HepG2 (cell line): ENCODE data around the gene CAPN11. TPM values are rescaled to one million over a fixed set of nuclear protein-coding genes. Genes with fewer than 3 reads are reported as not detected.

Experiments
- ATF7-NPFF ChIP-seq: sonication (generic); formaldehyde crosslinking; IDR thresholded peaks from 2 replicates; pipeline ENCODE4 v1.8.1; 2023; ENCODE audit warnings: mild to moderate bottlenecking, low read depth, missing genetic modification reagents, moderate library complexity
- FOSL2 ChIP-seq: sonication (generic); formaldehyde crosslinking; IDR thresholded peaks from 2 replicates; pipeline ENCODE4 v1.4.0; 2020; ENCODE audit warnings: missing genetic modification reagents
- FOXC1 ChIP-seq: sonication (generic); formaldehyde crosslinking; IDR thresholded peaks from 2 replicates; pipeline ENCODE4 v1.8.0; 2022; ENCODE audit warnings: mild to moderate bottlenecking, missing genetic modification reagents, borderline replicate concordance
- GABPB1 ChIP-seq: IDR thresholded peaks from 2 replicates; pipeline ENCODE4 v1.6.1; 2016; ENCODE audit warnings: mild to moderate bottlenecking, missing genetic modification reagents, moderate library complexity, missing compliant biosample characterization
- HOXA5 ChIP-seq: sonication (generic); formaldehyde crosslinking; IDR thresholded peaks from 2 replicates; pipeline ENCODE4 v1.4.0; 2020; ENCODE audit warnings: missing genetic modification reagents
- MTERF4 ChIP-seq: sonication (generic); formaldehyde crosslinking; IDR thresholded peaks from 2 replicates; pipeline ENCODE4 v1.8.0; 2023; ENCODE audit warnings: mild to moderate bottlenecking, missing genetic modification reagents
- NFYB ChIP-seq: sonication (generic); formaldehyde crosslinking; IDR thresholded peaks from 2 replicates; pipeline ENCODE4 v1.4.0; 2020; ENCODE audit warnings: missing genetic modification reagents
- RCOR2 ChIP-seq: IDR thresholded peaks from 2 replicates; pipeline ENCODE4 v1.6.1; 2016; ENCODE audit warnings: missing biosample characterization, missing genetic modification reagents
- RNF2 ChIP-seq: fragments of 450-650 bp; conservative IDR thresholded peaks from 2 replicates; pipeline ENCODE4 v1.6.1; 2016; ENCODE audit warnings: low read depth
- SALL1 ChIP-seq: sonication (generic); formaldehyde crosslinking; IDR thresholded peaks from 2 replicates; pipeline ENCODE4 v1.8.0; 2022; ENCODE audit warnings: mild to moderate bottlenecking, missing genetic modification reagents
- TEAD3 ChIP-seq: optimal IDR thresholded peaks from 2 replicates; pipeline ENCODE3; 2016; ENCODE audit warnings: borderline replicate concordance
- TFDP2 ChIP-seq: sonication (generic); formaldehyde crosslinking; IDR thresholded peaks from 2 replicates; pipeline ENCODE4 v1.4.0; 2020; ENCODE audit warnings: missing genetic modification reagents
- ZBTB38 ChIP-seq: sonication (generic); formaldehyde crosslinking; IDR thresholded peaks from 2 replicates; pipeline ENCODE4 v1.5.1; 2020; ENCODE audit warnings: mild to moderate bottlenecking, missing genetic modification reagents
- ZFP90 ChIP-seq: sonication (generic); formaldehyde crosslinking; IDR thresholded peaks from 2 replicates; pipeline ENCODE4 v1.8.0; 2022; ENCODE audit warnings: missing genetic modification reagents, mild to moderate bottlenecking, inconsistent platforms, borderline replicate concordance
- ZFP91 ChIP-seq: sonication (generic); formaldehyde crosslinking; IDR thresholded peaks from 2 replicates; pipeline ENCODE4 v1.9.0; 2022; ENCODE audit warnings: missing genetic modification reagents, mild to moderate bottlenecking, borderline replicate concordance
- ZMAT3 ChIP-seq: sonication (generic); formaldehyde crosslinking; conservative IDR thresholded peaks from 2 replicates; pipeline ENCODE4 v1.7.0; 2021; ENCODE audit warnings: missing genetic modification reagents
- ZNF121 ChIP-seq: sonication (generic); formaldehyde crosslinking; IDR thresholded peaks from 2 replicates; pipeline ENCODE4 v1.5.0; 2020; ENCODE audit warnings: mild to moderate bottlenecking, missing genetic modification reagents
- ZNF253 ChIP-seq: sonication (generic); formaldehyde crosslinking; IDR thresholded peaks from 2 replicates; pipeline ENCODE4 v1.8.0; 2022; ENCODE audit warnings: mild to moderate bottlenecking, missing genetic modification reagents, borderline replicate concordance
- ZNF292 ChIP-seq: sonication (generic); formaldehyde crosslinking; IDR thresholded peaks from 2 replicates; pipeline ENCODE4 v1.8.1; 2022; ENCODE audit warnings: mild to moderate bottlenecking, low read depth, missing genetic modification reagents, borderline replicate concordance
- ZNF30 ChIP-seq: sonication (generic); formaldehyde crosslinking; IDR thresholded peaks from 2 replicates; pipeline ENCODE4 v1.5.0; 2020; ENCODE audit warnings: mild to moderate bottlenecking, missing genetic modification reagents
- ZNF768 ChIP-seq: sonication (generic); formaldehyde crosslinking; IDR thresholded peaks from 2 replicates; pipeline ENCODE4 v1.4.0; 2020; ENCODE audit warnings: missing genetic modification reagents
- polyA plus RNA-seq, 8 experiments: library from polyadenylated mRNA; depleted of rRNA in 3 of 8; stranded (reverse) in 7 of 8; unstranded in 1 of 8; fragments of >200 nt; fragmentation: Illumina TruSeq in 4 of 8; extraction: Trizol in 4 of 8; gene quantifications; 2 replicates each; pipeline versions ENCODE4 v1.2.1 to v1.2.3, GENCODE V29; 2011 to 2016; ENCODE audit warnings: low read depth in 4 of 8, missing spikeins in 1 of 8, mixed read lengths in 1 of 8; ENCODE audit not compliant: insufficient read depth in 1 of 8
- total RNA-seq, 5 experiments: library from RNA; depleted of rRNA; stranded (reverse); fragments of >200 nt; fragmentation: Illumina TruSeq; extraction: Trizol; gene quantifications; 2 replicates each; pipeline ENCODE4 v1.2.3, GENCODE V29; 2016; ENCODE audit warnings: low read depth in 1 of 5

CAPN11 gene
- total and polyA plus RNA-seq, 2 of the 13 experiments (the other 11 are each of a cell fraction or from before 2014, with no cell fraction given), result 0.07 to 0.11 TPM

- TF ChIP-seq MTERF4 (CRISPR knock-in tag) (peak; percentile 79; the same call in 1 of the 2 replicates), HOXA5 (no peak), SALL1 (peak; percentile 39; the same call in 1 of the 2 replicates), ZNF768 (peak; percentile 78; the same call in 1 of the 2 replicates), RNF2 (peak; percentile 49; the same call in 1 of the 2 replicates), ZFP91 (CRISPR knock-in tag) (peak; percentile 71; the same call in 1 of the 2 replicates), GABPB1 (CRISPR knock-in tag) (peak; percentile 50; the same call in 1 of the 2 replicates), RCOR2 (CRISPR knock-in tag) (no peak), ZNF30 (CRISPR knock-in tag) (0 out of 2 replicates have a peak, but pooled peaks have one; percentile 84), TEAD3 (peak; percentile 53), ATF7-NPFF (CRISPR knock-in tag) (peak; percentile 66; the same call in 1 of the 2 replicates), ZNF121 (CRISPR knock-in tag) (0 out of 2 replicates have a peak, but pooled peaks have one; percentile 31), ZNF292 (CRISPR knock-in tag) (peak; percentile 79), ZNF253 (CRISPR knock-in tag) (peak; percentile 61; the same call in 1 of the 2 replicates), ZBTB38 (CRISPR knock-in tag) (peak; percentile 55; the same call in 1 of the 2 replicates), TFDP2 (CRISPR knock-in tag) (0 out of 2 replicates have a peak, but pooled peaks have one; percentile 50), NFYB (CRISPR knock-in tag) (peak; percentile 50), ZFP90 (CRISPR knock-in tag) (peak; percentile 28; the same call in 1 of the 2 replicates), ZMAT3 (peak; percentile 90), FOSL2 (CRISPR knock-in tag) (peak; percentile 42), FOXC1 (0 out of 2 replicates have a peak, but pooled peaks have one; percentile 33)
Observed at GRCh38 chr6:44217332-44218143, 58.9 kb downstream of the CAPN11 start (continued).
